Ectodermal cell (in vitro differentiated cells): Measurements from ENCODE around the gene CLUH.
"Not testable (repeated sequence)": the region's sequence is repeated elsewhere in the genome, so short reads cannot be mapped to it uniquely, and the experiment has no call there.

ENCODE experiments used
- H3K27ac ChIP-seq: 2 replicates; pipeline ENCODE4 v1.7.0; 2013; ENCODE audit warnings: mild to moderate bottlenecking, low read depth, low read length; ENCODE audit not compliant: insufficient read depth, poor library complexity, severe bottlenecking
- H3K27me3 ChIP-seq: 2 replicates; pipeline ENCODE4 v1.7.0; 2013; ENCODE audit warnings: mild to moderate bottlenecking, low read length; ENCODE audit not compliant: insufficient read depth, control insufficient read depth, poor library complexity, severe bottlenecking
- H3K36me3 ChIP-seq: one replicate; pipeline ENCODE4 v1.7.0; 2013; ENCODE audit warnings: low read length; ENCODE audit not compliant: control insufficient read depth, insufficient read depth
- H3K4me1 ChIP-seq: one replicate; pipeline ENCODE4 v1.7.0; 2013; ENCODE audit warnings: low read length; ENCODE audit not compliant: control insufficient read depth, insufficient read depth
- H3K4me3 ChIP-seq: 2 replicates; pipeline ENCODE4 v1.7.0; 2013; ENCODE audit warnings: low read depth, low read length, control low read depth; ENCODE audit not compliant: insufficient read depth
- H3K9me3 ChIP-seq: 2 replicates; pipeline ENCODE4 v1.7.0; 2013; ENCODE audit warnings: mild to moderate bottlenecking, low read length, moderate library complexity; ENCODE audit not compliant: control insufficient read depth
- WGBS, 2 experiments: methylation state at CpG; one replicate each; pipeline ENCODE4 v1.1.7; 2013; ENCODE audit warnings: missing lambda C conversion rate in 2 of 2; 5-methylcytosine and 5-hydroxymethylcytosine counted together

The CLUH gene

DNA sequence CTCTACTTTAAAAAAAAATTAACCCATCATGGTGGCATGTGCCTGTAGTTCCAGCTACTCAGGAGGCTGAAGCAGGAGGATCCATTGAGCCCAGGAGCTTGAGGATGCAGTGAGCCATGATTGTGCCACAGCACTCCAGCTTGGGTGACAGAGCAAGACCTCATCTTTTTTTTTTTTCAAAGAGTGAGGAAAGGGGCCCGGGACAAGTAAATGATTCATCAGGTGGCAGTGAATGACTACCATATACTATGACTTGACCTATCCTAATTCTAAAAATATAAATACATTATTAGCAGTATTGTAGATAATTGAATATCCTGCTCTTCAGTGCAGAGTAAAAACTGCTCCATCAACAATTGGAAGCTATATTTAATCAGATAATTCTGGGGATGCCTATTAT lies 55.3 kb downstream of the CLUH start:
- 50% methylated on average over 1 of the region's 1 CpG; no CpG with 5 or more reads in 1 of the 2 experiments for WGBS, 2 experiments
- Histone ChIP-seq H3K36me3 (peaks cover 5% of the 10 kb centered on the region), H3K27me3 (no peaks in the 10 kb centered on the region), H3K9me3 (no peaks in the 10 kb centered on the region), H3K4me3 (no peak overlapping the region), H3K27ac (no peak overlapping the region), H3K4me1 (no peaks in the 10 kb centered on the region)

DNA sequence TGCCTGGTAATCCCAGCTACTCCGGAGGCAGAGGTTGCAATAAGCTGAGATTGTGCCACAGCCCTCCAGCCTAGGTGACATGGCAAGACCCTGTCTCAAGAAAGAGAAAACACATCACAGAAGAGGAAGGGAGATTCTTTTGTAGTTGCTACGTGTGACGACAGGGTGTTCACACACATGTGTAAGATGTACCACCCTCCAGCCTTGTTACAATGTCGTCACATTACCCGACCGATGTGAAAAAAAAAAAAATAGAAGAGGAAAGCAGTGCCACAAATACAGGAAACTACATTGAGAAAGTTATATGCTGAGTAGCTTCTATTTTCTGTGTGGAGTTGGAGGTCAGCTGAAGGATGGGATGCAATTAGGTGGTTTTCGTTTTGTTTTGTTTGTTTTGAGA lies 56.0 kb downstream of the CLUH start:
- WGBS, 2 experiments: 96 to 97% methylated on average over 7 of the region's 7 CpGs
- no peak overlapping the region for H3K27ac ChIP-seq
- no peak overlapping the region for H3K4me3 ChIP-seq
- peaks cover 11% of the 10 kb centered on the region for H3K36me3 ChIP-seq
- no peaks in the 10 kb centered on the region for H3K9me3 ChIP-seq
- no peaks in the 10 kb centered on the region for H3K4me1 ChIP-seq
- no peaks in the 10 kb centered on the region for H3K27me3 ChIP-seq

DNA sequence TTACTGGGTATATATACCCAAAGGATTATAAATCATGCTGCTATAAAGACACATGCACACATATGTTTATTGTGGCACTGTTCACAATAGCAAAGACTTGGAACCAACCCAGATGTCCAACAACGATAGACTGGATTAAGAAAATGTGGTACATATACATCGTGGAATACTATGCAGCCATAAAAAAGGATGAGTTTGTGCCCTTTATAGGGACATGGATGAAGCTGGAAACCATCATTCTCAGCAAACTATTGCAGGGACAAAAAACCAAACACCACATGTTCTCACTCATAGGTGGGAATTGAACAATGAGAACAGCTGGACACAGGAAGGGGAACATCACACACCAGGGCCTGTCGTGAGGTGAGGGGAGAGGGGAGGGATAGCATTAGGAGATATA lies 58.7 kb downstream of the CLUH start:
- not testable (repeated sequence) for H3K4me1 ChIP-seq, H3K27ac ChIP-seq, H3K27me3 ChIP-seq, H3K9me3 ChIP-seq, H3K4me3 ChIP-seq
- H3K36me3 ChIP-seq: peaks cover 11% of the 10 kb centered on the region
- 87 to 100% methylated on average over 3 of the region's 3 CpGs for WGBS, 2 experiments

DNA sequence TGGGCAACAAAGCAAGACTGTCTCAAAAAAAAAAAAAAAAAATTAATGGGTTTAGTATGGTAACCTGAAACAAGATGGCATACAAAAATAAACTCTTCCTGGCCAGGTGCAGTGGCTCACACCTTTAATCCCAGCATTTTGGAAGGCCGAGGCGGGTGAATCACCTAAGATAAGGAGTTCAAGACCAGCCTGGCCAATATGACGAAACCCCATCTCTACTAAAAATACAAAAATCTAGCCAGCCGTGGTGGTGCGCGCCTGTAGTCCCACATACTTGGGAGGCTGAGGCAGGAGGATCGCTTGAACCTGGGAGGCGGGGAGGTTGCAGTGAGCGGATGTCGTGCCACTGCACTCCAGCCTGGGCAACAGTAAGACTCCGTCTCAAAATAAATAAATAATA lies 62.4 kb downstream of the CLUH start:
- no peaks in the 10 kb centered on the region for H3K27me3 ChIP-seq
- no peaks in the 10 kb centered on the region for H3K4me1 ChIP-seq
- H3K9me3 ChIP-seq: no peaks in the 10 kb centered on the region
- peaks cover 22% of the 10 kb centered on the region for H3K36me3 ChIP-seq
- H3K4me3 ChIP-seq: no peak overlapping the region
- no peak overlapping the region for H3K27ac ChIP-seq
- 97% methylated on average over 10 to 11 of the region's 11 CpGs for WGBS, 2 experiments

DNA sequence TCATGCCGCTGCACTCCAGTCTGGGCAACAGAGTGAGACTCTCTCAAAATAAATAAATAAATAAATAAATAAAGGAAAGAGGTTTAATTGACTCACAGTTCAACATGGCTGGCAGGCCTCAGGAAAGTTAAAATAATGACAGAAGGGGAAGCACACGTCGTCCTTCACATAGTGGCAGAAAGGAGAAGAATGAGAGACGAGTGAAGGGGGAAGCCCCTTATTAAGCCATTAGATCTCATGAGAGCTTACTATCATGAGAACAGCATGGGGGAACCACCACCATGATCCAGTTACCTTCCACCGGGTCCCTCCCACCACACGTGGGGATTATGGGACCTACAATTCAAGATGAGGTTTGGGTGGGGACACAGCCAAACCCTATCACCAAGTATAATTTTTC lies 63.6 kb downstream of the CLUH start:
- H3K4me3 ChIP-seq: no peak overlapping the region
- no peaks in the 10 kb centered on the region for H3K27me3 ChIP-seq
- WGBS, 2 experiments: 89 to 97% methylated on average over 5 to 6 of the region's 6 CpGs
- peaks cover 24% of the 10 kb centered on the region for H3K36me3 ChIP-seq
- H3K27ac ChIP-seq: no peak overlapping the region
- no peaks in the 10 kb centered on the region for H3K9me3 ChIP-seq
- no peaks in the 10 kb centered on the region for H3K4me1 ChIP-seq

DNA sequence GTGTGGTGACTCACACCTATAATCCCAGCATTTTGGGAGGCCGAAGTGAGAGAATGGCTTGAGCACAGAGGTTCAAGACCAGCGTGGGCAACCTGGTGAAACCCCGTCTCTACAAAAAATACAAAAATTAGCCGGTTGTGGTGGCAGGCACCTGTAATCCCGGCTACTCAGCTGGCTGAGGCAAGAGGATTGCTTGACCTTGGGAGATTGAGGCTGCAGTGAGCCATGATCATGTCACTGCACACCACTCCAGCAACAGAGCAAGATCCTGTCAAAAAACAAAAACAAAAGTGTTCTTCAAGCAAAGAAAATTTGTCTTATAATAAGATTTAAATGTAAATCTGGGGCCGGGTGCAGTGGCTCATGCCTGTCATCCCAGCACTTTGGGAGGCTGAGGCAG lies 66.6 kb downstream of the CLUH start:
- 88 to 91% methylated on average over 6 of the region's 6 CpGs for WGBS, 2 experiments
- Histone ChIP-seq H3K36me3 (peaks cover 23% of the 10 kb centered on the region), H3K27ac (no peak overlapping the region), H3K9me3 (no peaks in the 10 kb centered on the region), H3K27me3 (no peaks in the 10 kb centered on the region), H3K4me3 (no peak overlapping the region), H3K4me1 (no peaks in the 10 kb centered on the region)
